ENCODE data around the gene ARSA. TPM values are rescaled to one million over a fixed set of nuclear protein-coding genes. Genes with fewer than 3 reads are reported as not detected.

The ARSA gene
- total and polyA plus RNA-seq, 4 donors = 6.8 to 28.0 (median 15.8) TPM

DNA sequence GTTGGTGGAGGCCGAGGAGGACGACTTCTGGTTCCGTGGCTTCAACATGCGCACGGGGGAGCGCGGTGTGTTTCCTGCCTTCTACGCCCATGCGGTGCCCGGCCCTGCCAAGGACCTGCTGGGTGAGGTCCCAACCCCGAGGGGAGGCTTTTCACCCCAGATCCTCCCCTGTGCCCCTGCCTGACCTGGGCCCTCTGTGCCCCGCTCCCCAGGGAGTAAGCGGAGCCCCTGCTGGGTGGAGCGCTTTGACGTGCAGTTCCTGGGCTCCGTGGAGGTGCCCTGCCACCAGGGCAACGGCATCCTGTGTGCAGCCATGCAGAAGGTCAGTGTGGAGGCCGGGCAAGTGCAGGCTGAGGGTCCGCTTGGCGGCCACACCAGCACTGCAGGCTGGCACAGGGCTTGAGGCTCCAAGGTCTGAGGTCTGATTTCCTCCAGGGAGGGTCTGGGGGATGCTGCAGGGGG is 22.3 kb downstream of the ARSA start:
- no peaks in the 10 kb centered on the region for H3K36me3 ChIP-seq (ENCODE audit: control insufficient read depth in 4 of 4, insufficient read depth in 3 of 4, low read depth in 1 of 4, low read length in 3 of 4)
- no peaks in the 10 kb centered on the region for H3K9me3 ChIP-seq (ENCODE audit: control insufficient read depth in 4 of 4, low read length in 3 of 4)
- H3K27me3 ChIP-seq (ENCODE audit: control insufficient read depth in 4 of 4, insufficient read depth in 4 of 4, low read length in 3 of 4) = peaks cover 0 to 8% (median 3%) of the 10 kb centered on the region in 4 donors
- 84% methylated on average over 20 of the region's 20 CpGs for WGBS
- no peak for DNase-seq (ENCODE audit: low spot score)
- H3K4me3 ChIP-seq (ENCODE audit: low read depth in 1 of 3, low read length in 3 of 3) = no peak overlapping the region
- peaks cover 0 to 4% (median 1%) of the 10 kb centered on the region in 4 donors for H3K4me1 ChIP-seq (ENCODE audit: control insufficient read depth in 4 of 4, insufficient read depth in 4 of 4, low read length in 3 of 4)
- no peak for TF ChIP-seq YY1 (IDR thresholded peaks at IDR 0.05)
- TF ChIP-seq, protein P1, sequence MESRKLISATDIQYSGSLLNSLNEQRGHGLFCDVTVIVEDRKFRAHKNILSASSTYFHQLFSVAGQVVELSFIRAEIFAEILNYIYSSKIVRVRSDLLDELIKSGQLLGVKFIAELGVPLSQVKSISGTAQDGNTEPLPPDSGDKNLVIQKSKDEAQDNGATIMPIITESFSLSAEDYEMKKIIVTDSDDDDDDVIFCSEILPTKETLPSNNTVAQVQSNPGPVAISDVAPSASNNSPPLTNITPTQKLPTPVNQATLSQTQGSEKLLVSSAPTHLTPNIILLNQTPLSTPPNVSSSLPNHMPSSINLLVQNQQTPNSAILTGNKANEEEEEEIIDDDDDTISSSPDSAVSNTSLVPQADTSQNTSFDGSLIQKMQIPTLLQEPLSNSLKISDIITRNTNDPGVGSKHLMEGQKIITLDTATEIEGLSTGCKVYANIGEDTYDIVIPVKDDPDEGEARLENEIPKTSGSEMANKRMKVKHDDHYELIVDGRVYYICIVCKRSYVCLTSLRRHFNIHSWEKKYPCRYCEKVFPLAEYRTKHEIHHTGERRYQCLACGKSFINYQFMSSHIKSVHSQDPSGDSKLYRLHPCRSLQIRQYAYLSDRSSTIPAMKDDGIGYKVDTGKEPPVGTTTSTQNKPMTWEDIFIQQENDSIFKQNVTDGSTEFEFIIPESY (IDR thresholded peaks at IDR 0.05) = no peak
- no peak for TF ChIP-seq HNF4G (IDR thresholded peaks at IDR 0.05)
- TF ChIP-seq FOXA2 (IDR thresholded peaks at IDR 0.05) = no peak
- TF ChIP-seq JUND (IDR thresholded peaks at IDR 0.05) = no peak
- H3K9ac ChIP-seq (ENCODE audit: low read depth in 1 of 2, low read length in 2 of 2) = no peak overlapping the region
- H3K27ac ChIP-seq (ENCODE audit: low read depth in 1 of 2, low read length in 2 of 2) = no peak overlapping the region

DNA sequence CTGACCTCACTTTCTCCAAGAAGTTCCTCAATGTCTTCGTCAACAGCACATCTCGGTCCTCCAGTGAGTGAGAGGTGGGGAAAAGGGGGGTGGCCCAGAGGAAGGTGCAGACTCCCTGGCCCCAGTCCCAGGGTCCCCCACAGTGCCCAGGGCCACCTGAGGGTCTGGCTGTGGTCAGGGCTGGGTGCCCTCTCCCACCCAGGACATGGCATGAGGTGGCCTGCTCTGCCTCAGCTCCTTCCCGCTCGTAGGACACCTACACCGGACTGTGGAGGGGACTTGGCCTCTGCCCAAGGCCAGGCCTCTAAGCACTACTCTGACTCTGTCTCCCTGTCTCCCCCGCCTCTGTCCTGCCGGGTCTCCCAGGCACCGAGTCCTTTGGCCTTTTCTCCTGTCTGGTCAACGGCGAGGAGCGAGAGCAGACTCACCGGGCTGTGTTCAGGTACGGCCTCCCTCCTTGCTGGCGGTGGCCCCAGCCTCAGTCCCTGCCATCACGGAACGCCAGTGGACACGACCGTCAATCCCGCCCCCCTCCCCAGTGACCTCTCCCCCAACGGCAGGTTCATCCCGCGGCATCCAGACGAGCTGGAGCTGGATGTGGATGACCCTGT is 22.8 kb downstream of the ARSA start:
- peaks cover 0 to 6% (median 2%) of the 10 kb centered on the region in 4 donors for H3K4me1 ChIP-seq (ENCODE audit: control insufficient read depth in 4 of 4, insufficient read depth in 4 of 4, low read length in 3 of 4)
- H3K27ac ChIP-seq (ENCODE audit: low read depth in 1 of 2, low read length in 2 of 2) = no peak overlapping the region
- WGBS = 78% methylated on average over 23 of the region's 23 CpGs
- H3K4me3 ChIP-seq (ENCODE audit: low read depth in 1 of 3, low read length in 3 of 3) = no peak overlapping the region
- H3K36me3 ChIP-seq (ENCODE audit: control insufficient read depth in 4 of 4, insufficient read depth in 3 of 4, low read depth in 1 of 4, low read length in 3 of 4) = no peaks in the 10 kb centered on the region
- H3K27me3 ChIP-seq (ENCODE audit: control insufficient read depth in 4 of 4, insufficient read depth in 4 of 4, low read length in 3 of 4) = peaks cover 0 to 10% (median 3%) of the 10 kb centered on the region in 4 donors
- no peak for TF ChIP-seq FOXA1 (IDR thresholded peaks at IDR 0.05)
- no peaks in the 10 kb centered on the region for H3K9me3 ChIP-seq (ENCODE audit: control insufficient read depth in 4 of 4, low read length in 3 of 4)
- DNase-seq (ENCODE audit: low spot score) = no peak
- no peak overlapping the region for H3K9ac ChIP-seq (ENCODE audit: low read depth in 1 of 2, low read length in 2 of 2)

GRCh38 chr22:50604256-50605001 is 23.5 kb downstream of the ARSA start:
- peaks cover 0 to 7% (median 4%) of the 10 kb centered on the region in 4 donors for H3K4me1 ChIP-seq (ENCODE audit: control insufficient read depth in 4 of 4, insufficient read depth in 4 of 4, low read length in 3 of 4)
- 47% methylated on average over 103 of the region's 103 CpGs for WGBS
- H3K27ac ChIP-seq (ENCODE audit: low read depth in 1 of 2, low read length in 2 of 2) = no peak overlapping the region
- H3K36me3 ChIP-seq (ENCODE audit: control insufficient read depth in 4 of 4, insufficient read depth in 3 of 4, low read depth in 1 of 4, low read length in 3 of 4) = no peaks in the 10 kb centered on the region
- no peak overlapping the region for H3K9ac ChIP-seq (ENCODE audit: low read depth in 1 of 2, low read length in 2 of 2)
- H3K9me3 ChIP-seq (ENCODE audit: control insufficient read depth in 4 of 4, low read length in 3 of 4) = no peaks in the 10 kb centered on the region
- DNase-seq (ENCODE audit: low spot score) = no peak
- peaks cover 0 to 10% (median 3%) of the 10 kb centered on the region in 4 donors for H3K27me3 ChIP-seq (ENCODE audit: control insufficient read depth in 4 of 4, insufficient read depth in 4 of 4, low read length in 3 of 4)
- H3K4me3 ChIP-seq (ENCODE audit: low read depth in 1 of 3, low read length in 3 of 3) = no peak overlapping the region
- TF ChIP-seq, protein P1 (IDR thresholded peaks at IDR 0.05) = no peak
- TF ChIP-seq, protein P2, sequence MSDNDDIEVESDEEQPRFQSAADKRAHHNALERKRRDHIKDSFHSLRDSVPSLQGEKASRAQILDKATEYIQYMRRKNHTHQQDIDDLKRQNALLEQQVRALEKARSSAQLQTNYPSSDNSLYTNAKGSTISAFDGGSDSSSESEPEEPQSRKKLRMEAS (IDR thresholded peaks at IDR 0.05) = no peak
- TF ChIP-seq NR2F2 (IDR thresholded peaks at IDR 0.05) (no peak), EGR1 (IDR thresholded peaks at IDR 0.05; ENCODE audit: low read depth in 2 of 2) (no peak), FOXA2 (IDR thresholded peaks at IDR 0.05) (no peak), SP1 (IDR thresholded peaks at IDR 0.05) (no peak), RXRA (IDR thresholded peaks at IDR 0.05) (no peak), RAD21 (IDR thresholded peaks at IDR 0.05) (no peak), CTCF (IDR thresholded peaks at IDR 0.05; ENCODE audit: low read depth, low read length, missing input control) (no peak), JUND (IDR thresholded peaks at IDR 0.05) (no peak), YY1 (IDR thresholded peaks at IDR 0.05) (no peak), GABPA (IDR thresholded peaks at IDR 0.05 in 1 of 2, conservative IDR thresholded peaks at IDR 0.05 in 1 of 2) (no peak), HNF4G (IDR thresholded peaks at IDR 0.05) (no peak), FOXA1 (IDR thresholded peaks at IDR 0.05) (no peak), HNF4A (conservative IDR thresholded peaks at IDR 0.05) (no peak)
- TF ChIP-seq, protein P3, sequence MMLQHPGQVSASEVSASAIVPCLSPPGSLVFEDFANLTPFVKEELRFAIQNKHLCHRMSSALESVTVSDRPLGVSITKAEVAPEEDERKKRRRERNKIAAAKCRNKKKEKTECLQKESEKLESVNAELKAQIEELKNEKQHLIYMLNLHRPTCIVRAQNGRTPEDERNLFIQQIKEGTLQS (IDR thresholded peaks at IDR 0.05) = no peak
